Mononuclear cell (primary cell): Measurements from ENCODE around the gene HS1BP3. TPM values are rescaled to one million over a fixed set of nuclear protein-coding genes. Genes with fewer than 3 reads are reported as not detected.

Source experiments
- H3K27me3 ChIP-seq: 2 replicates; pipeline ENCODE4 v1.6.0; 2011; ENCODE audit warnings: low read length, control low read depth; ENCODE audit not compliant: insufficient read depth
- H3K4me1 ChIP-seq: 2 replicates; pipeline ENCODE4 v1.5.1; 2011; ENCODE audit warnings: mild to moderate bottlenecking, low read length, control low read depth; ENCODE audit not compliant: insufficient read depth
- H3K4me3 ChIP-seq: 2 replicates; pipeline ENCODE4 v1.5.1; 2011; ENCODE audit warnings: mild to moderate bottlenecking, low read length, moderate library complexity
- H3K9me3 ChIP-seq: 2 replicates; pipeline ENCODE4 v1.5.1; 2011; ENCODE audit warnings: low read depth, mild to moderate bottlenecking, control low read depth, low read length
- total RNA-seq: library from RNA; depleted of rRNA; stranded (reverse); fragments of >200 nt; gene quantifications from one replicate; pipeline ENCODE4 v1.2.3, GENCODE V29; 2012

The HS1BP3 gene
- total RNA-seq, 1 donor = 10.2 TPM

GRCh38 chr2:20571644-20572215 is 79.2 kb downstream of the HS1BP3 start:
- Histone ChIP-seq H3K4me3 (no peak overlapping the region), H3K9me3 (no peaks in the 10 kb centered on the region), H3K27me3 (no peaks in the 10 kb centered on the region), H3K4me1 (peaks cover 8% of the 10 kb centered on the region)

- no peaks in the 10 kb centered on the region for H3K9me3 ChIP-seq
- H3K27me3 ChIP-seq = no peaks in the 10 kb centered on the region
- H3K4me1 ChIP-seq = peaks cover 3% of the 10 kb centered on the region
- H3K4me3 ChIP-seq = no peak overlapping the region
Observed at GRCh38 chr2:20571231-20571630, 79.7 kb downstream of the HS1BP3 start.

- no peaks in the 10 kb centered on the region for H3K27me3 ChIP-seq
- no peak overlapping the region for H3K4me3 ChIP-seq
- H3K4me1 ChIP-seq = no peaks in the 10 kb centered on the region
- H3K9me3 ChIP-seq = no peaks in the 10 kb centered on the region
Observed at GRCh38 chr2:20570249-20570648, 80.6 kb downstream of the HS1BP3 start.

GRCh38 chr2:20569464-20570223 is 81.3 kb downstream of the HS1BP3 start:
- Histone ChIP-seq H3K4me3 (no peak overlapping the region), H3K27me3 (no peaks in the 10 kb centered on the region), H3K4me1 (no peaks in the 10 kb centered on the region), H3K9me3 (no peaks in the 10 kb centered on the region)

- no peaks in the 10 kb centered on the region for H3K27me3 ChIP-seq
- H3K4me1 ChIP-seq = no peaks in the 10 kb centered on the region
- H3K4me3 ChIP-seq = no peak overlapping the region
- no peaks in the 10 kb centered on the region for H3K9me3 ChIP-seq
Observed at GRCh38 chr2:20568501-20569463, 82.1 kb downstream of the HS1BP3 start.

GRCh38 chr2:20567926-20568179 is 83.0 kb downstream of the HS1BP3 start:
- H3K27me3 ChIP-seq = no peaks in the 10 kb centered on the region
- no peaks in the 10 kb centered on the region for H3K9me3 ChIP-seq
- H3K4me1 ChIP-seq = no peaks in the 10 kb centered on the region
- no peak overlapping the region for H3K4me3 ChIP-seq

Other genes with a start within 250 kb of the HS1BP3 start
- 165 TPM for gene RHOB, start 204.0 kb downstream of the HS1BP3 start, total RNA-seq
- gene GDF7, start 16.0 kb upstream of the HS1BP3 start, total RNA-seq = 0.31 TPM
- 5.2 TPM for gene LDAH, start 172.0 kb upstream of the HS1BP3 start, total RNA-seq